ENCODE measurements around the gene ITPK1. TPM values are rescaled to one million over a fixed set of nuclear protein-coding genes. Genes with fewer than 3 reads are reported as not detected.

ITPK1 gene
- total RNA-seq, 1 donor from 2014 or later = 59.8 TPM

DNA sequence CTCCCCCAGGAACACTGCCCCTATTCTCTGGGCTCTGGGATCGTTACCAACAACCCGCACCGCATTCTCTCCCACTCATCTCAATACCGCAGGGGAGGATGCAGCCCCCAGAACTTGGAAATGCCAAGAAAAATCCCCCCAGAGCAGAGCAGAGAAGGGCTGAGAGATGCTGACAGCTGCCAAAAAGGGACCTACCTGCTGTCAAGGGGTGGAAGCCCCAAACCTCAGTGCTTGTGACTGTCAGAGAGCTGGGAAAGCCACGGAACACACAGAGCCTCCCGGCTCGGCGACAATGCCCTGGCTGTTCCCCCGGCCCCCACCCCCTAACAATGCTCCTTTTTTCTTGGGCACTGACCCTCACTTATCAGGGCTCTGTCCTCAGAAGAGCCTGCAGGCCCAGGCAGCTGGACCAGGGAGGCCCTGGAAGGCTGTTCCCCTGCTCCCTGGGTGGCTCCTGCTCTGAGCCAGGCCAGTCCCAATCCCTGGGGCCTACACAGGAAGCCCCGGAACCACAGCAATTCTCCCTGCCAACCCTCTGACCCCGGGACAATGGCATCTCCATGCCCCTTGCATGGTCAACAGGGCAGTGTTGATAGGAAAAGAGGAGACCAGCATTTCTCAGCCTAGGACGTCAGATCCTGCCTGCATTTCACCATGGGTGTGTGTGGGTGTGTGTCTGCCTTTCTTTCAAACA is 78.9 kb downstream of the ITPK1 start:
- DNase-seq (ENCODE audit: low read depth, low spot score) = peak; percentile 52

DNA sequence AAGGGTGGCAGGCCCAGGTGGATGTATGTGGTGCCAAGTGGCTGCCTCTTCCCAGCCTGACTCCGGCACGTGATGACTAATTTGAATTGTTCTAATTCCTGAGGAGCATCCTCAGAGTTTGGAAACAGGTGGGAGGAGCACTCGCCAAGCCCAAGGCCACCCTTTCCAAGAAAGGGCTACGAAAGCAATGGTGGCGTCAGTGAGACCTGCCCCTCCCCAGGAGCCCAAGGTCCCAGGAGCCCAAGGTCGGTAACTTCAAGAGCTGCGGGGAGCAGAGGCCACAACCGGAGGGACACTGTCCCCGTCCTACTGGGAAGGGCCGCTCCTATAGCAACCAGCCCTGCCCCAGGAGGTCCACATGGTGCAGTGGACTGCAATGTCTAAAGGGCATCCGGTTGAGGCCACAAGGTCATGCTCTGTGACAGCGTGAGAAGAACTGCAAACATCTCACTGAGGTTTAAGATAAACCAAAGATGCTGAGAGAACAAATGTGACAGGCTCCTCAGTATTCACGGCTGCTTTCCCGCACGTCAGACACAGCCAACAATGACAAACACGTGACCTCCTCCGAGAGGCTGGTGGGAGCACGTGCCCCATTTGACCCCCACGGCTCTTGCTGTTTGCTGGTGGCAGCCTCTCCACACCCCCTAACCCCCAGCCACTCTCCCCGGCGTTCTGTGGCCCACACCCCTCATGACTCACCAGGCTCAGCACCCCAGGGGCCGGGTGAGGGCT is 79.6 kb downstream of the ITPK1 start:
- DNase-seq (ENCODE audit: low read depth, low spot score) = peak; percentile 57
- Mint-ChIP-seq H3K4me1 (peaks cover 81% of the 10 kb centered on the region), H3K27me3 (ENCODE audit: low read depth) (peaks cover 29% of the 10 kb centered on the region), H3K27ac (ENCODE audit: unreplicated experiment) (peak overlapping the region; percentile 97), H3K4me3 (peak overlapping the region; percentile 77), H3K9me3 (no peaks in the 10 kb centered on the region), H3K36me3 (ENCODE audit: low read depth) (no peaks in the 10 kb centered on the region)
- TF ChIP-seq CTCF (conservative IDR thresholded peaks at IDR 0.05) = no peak

More for the DNA sequence above, 78.9 kb downstream of the ITPK1 start:
- no peaks in the 10 kb centered on the region for H3K36me3 Mint-ChIP-seq (ENCODE audit: low read depth)
- H3K4me3 Mint-ChIP-seq = peak overlapping the region; percentile 77
- H3K9me3 Mint-ChIP-seq = no peaks in the 10 kb centered on the region
- H3K4me1 Mint-ChIP-seq = peaks cover 80% of the 10 kb centered on the region
- peaks cover 30% of the 10 kb centered on the region for H3K27me3 Mint-ChIP-seq (ENCODE audit: low read depth)
- peak overlapping the region; percentile 97 for H3K27ac Mint-ChIP-seq (ENCODE audit: unreplicated experiment)
- no peak for TF ChIP-seq CTCF (conservative IDR thresholded peaks at IDR 0.05)

GRCh38 chr14:93035585-93035916 is 80.2 kb downstream of the ITPK1 start:
- H3K4me1 Mint-ChIP-seq = peaks cover 81% of the 10 kb centered on the region
- peaks cover 23% of the 10 kb centered on the region for H3K27me3 Mint-ChIP-seq (ENCODE audit: low read depth)

DNA sequence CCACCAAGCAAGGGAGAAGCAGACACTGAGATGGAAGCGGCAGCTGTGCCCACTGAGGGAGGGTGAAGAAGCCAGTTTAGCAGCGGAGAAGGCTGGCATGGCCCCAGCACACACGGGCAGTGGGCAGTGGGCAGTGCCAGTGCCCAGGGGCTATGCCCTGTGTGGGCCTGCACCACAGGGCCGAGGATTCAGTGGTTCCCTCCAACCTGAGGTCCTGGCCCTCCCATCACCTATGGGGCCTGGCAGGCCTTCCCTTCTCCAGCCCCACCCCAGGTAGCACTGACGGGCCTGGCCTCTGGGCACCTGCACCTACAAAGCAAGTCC is 81.1 kb downstream of the ITPK1 start:
- Mint-ChIP-seq H3K36me3 (ENCODE audit: low read depth) (no peaks in the 10 kb centered on the region), H3K4me1 (peaks cover 82% of the 10 kb centered on the region), H3K9me3 (no peaks in the 10 kb centered on the region), H3K27me3 (ENCODE audit: low read depth) (peaks cover 25% of the 10 kb centered on the region), H3K4me3 (peak overlapping the region; percentile 56), H3K27ac (ENCODE audit: unreplicated experiment) (peak overlapping the region; percentile 35)
- no peak for DNase-seq (ENCODE audit: low read depth, low spot score)
- TF ChIP-seq CTCF (conservative IDR thresholded peaks at IDR 0.05) = no peak

More at GRCh38 chr14:93035585-93035916, 80.2 kb downstream of the ITPK1 start:
- no peaks in the 10 kb centered on the region for H3K9me3 Mint-ChIP-seq
- peak overlapping the region; percentile 97 for H3K27ac Mint-ChIP-seq (ENCODE audit: unreplicated experiment)
- H3K36me3 Mint-ChIP-seq (ENCODE audit: low read depth) = no peaks in the 10 kb centered on the region
- no peak for DNase-seq (ENCODE audit: low read depth, low spot score)
- H3K4me3 Mint-ChIP-seq = no peak overlapping the region
- TF ChIP-seq CTCF (conservative IDR thresholded peaks at IDR 0.05) = no peak

GRCh38 chr14:93033983-93034670 is 81.6 kb downstream of the ITPK1 start:
- Mint-ChIP-seq H3K4me3 (peak overlapping the region; percentile 56), H3K4me1 (peaks cover 82% of the 10 kb centered on the region), H3K27ac (ENCODE audit: unreplicated experiment) (peak overlapping the region; percentile 35), H3K9me3 (no peaks in the 10 kb centered on the region), H3K36me3 (ENCODE audit: low read depth) (no peaks in the 10 kb centered on the region), H3K27me3 (ENCODE audit: low read depth) (peaks cover 21% of the 10 kb centered on the region)
- peak; percentile 41 for TF ChIP-seq CTCF (conservative IDR thresholded peaks at IDR 0.05)
- no peak for DNase-seq (ENCODE audit: low read depth, low spot score)

Measured in neural crest cell (in vitro differentiated cells).